ENCODE measurements around the gene CDSN.
"Not testable (repeated sequence)": the region's sequence is repeated elsewhere in the genome, so short reads cannot be mapped to it uniquely, and the experiment has no call there.

CDSN gene

GRCh38 chr6:31076611-31077010, 43.6 kb downstream of the CDSN start:
- TF ChIP-seq, protein P1, sequence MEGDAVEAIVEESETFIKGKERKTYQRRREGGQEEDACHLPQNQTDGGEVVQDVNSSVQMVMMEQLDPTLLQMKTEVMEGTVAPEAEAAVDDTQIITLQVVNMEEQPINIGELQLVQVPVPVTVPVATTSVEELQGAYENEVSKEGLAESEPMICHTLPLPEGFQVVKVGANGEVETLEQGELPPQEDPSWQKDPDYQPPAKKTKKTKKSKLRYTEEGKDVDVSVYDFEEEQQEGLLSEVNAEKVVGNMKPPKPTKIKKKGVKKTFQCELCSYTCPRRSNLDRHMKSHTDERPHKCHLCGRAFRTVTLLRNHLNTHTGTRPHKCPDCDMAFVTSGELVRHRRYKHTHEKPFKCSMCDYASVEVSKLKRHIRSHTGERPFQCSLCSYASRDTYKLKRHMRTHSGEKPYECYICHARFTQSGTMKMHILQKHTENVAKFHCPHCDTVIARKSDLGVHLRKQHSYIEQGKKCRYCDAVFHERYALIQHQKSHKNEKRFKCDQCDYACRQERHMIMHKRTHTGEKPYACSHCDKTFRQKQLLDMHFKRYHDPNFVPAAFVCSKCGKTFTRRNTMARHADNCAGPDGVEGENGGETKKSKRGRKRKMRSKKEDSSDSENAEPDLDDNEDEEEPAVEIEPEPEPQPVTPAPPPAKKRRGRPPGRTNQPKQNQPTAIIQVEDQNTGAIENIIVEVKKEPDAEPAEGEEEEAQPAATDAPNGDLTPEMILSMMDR (IDR thresholded peaks at IDR 0.05; ENCODE audit: low read depth, low read length, missing control alignments) = no peak
- DNase-seq (ENCODE audit: extremely low read depth, low read depth) = no peak
- H3K4me3 ChIP-seq (replicated peaks; ENCODE audit: low read depth, low read length) = no peak overlapping the region

DNA sequence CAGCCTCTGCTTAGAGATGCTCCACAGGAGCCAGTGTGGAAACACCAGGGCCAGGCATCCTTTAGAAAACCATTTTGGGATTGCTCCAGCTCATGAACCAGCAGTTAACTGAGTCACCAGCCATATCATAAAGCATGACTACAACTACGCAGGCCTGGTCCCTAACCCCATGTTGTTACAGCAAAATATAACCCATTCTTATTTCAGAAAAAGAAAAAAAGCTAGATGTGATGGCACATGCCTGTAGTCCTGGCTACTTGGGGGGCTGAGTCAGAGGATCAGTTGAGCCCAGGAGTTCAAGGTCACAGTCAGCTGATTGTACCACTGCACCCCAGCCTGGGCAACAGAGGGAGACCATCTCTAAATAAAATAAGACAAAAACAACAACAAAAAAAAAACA, 44.7 kb downstream of the CDSN start:
- TF ChIP-seq, protein P1 (IDR thresholded peaks at IDR 0.05; ENCODE audit: low read depth, low read length, missing control alignments) = no peak
- DNase-seq (ENCODE audit: extremely low read depth, low read depth) = no peak
- no peak overlapping the region for H3K4me3 ChIP-seq (replicated peaks; ENCODE audit: low read depth, low read length)

- no peak for DNase-seq (ENCODE audit: extremely low read depth, low read depth)
- H3K4me3 ChIP-seq (replicated peaks; ENCODE audit: low read depth, low read length) = no peak overlapping the region
- TF ChIP-seq, protein P1 (IDR thresholded peaks at IDR 0.05; ENCODE audit: low read depth, low read length, missing control alignments) = no peak
Measured at GRCh38 chr6:31074401-31074800, 45.8 kb downstream of the CDSN start.

DNA sequence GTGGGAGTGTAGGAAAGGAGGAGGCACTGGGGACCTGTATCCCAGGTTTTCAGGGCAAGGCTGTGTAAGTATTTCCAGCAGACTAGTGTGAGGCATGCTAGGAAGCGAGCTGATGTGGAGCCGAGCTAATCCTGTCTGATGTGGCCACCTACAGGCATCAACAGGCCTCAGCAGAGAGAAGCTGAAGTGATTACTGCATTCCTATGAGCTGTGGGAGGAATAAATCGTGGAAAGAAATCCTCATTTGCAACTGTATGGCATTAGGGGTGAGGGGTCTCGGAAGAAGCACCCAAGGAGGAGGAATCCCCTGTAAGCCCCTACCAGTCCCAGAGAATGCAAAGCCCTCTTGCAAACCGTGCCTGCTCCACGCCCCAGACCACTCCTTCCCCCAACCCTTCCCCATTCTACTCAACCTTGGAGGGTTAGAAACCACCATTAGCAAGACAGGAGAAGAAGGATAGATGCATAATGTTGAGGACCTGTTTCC, 49.5 kb downstream of the CDSN start:
- TF ChIP-seq, protein P1 (IDR thresholded peaks at IDR 0.05; ENCODE audit: low read depth, low read length, missing control alignments) = peak; percentile 68
- no peak overlapping the region for H3K4me3 ChIP-seq (replicated peaks; ENCODE audit: low read depth, low read length)
- no peak for DNase-seq (ENCODE audit: extremely low read depth, low read depth)

GRCh38 chr6:31068669-31069340, 51.4 kb downstream of the CDSN start:
- TF ChIP-seq, protein P1 (IDR thresholded peaks at IDR 0.05; ENCODE audit: low read depth, low read length, missing control alignments) = peak; percentile 95
- H3K4me3 ChIP-seq (replicated peaks; ENCODE audit: low read depth, low read length) = no peak overlapping the region
- no peak for DNase-seq (ENCODE audit: extremely low read depth, low read depth)

- not testable (repeated sequence) for H3K4me3 ChIP-seq (replicated peaks; ENCODE audit: low read depth, low read length); DNase-seq (ENCODE audit: extremely low read depth, low read depth)
Measured at GRCh38 chr6:31067891-31068668, 52.2 kb downstream of the CDSN start.

GRCh38 chr6:31067028-31067427, 53.2 kb downstream of the CDSN start:
- H3K4me3 ChIP-seq (replicated peaks; ENCODE audit: low read depth, low read length); DNase-seq (ENCODE audit: extremely low read depth, low read depth): not testable (repeated sequence)

Measured in HFF-Myc (cell line).